BJ (cell line): Measurements from ENCODE around the gene ENGASE. TPM values are rescaled to one million over a fixed set of nuclear protein-coding genes. Genes with fewer than 3 reads are reported as not detected.
A peak's percentile ranks its signal among the peaks of the same experiment; 100 is the strongest.
"Not testable (repeated sequence)": the region's sequence is repeated elsewhere in the genome, so short reads cannot be mapped to it uniquely, and the experiment has no call there.

Experiments
- CTCF ChIA-PET: fragments of 350-600 bp; formaldehyde crosslinking; extraction: SDS; loops from one replicate; lab custom pipeline; 2021; ENCODE audit warnings: antibody characterized with exemption, inconsistent platforms; lab: Yijun Ruan, JAX
- POLR2A ChIA-PET: fragments of 300-600 bp; sonication (Branson Sonifier 250); formaldehyde crosslinking; extraction: SDS; loops from one replicate; lab custom pipeline; 2021; ENCODE audit warnings: antibody characterized with exemption; lab: Charles Lee
- DNase-seq: peaks from one replicate; pipeline ENCODE4 v3.0.0-alpha.2; 2011; ENCODE audit warnings: low read depth
- H3K27me3 ChIP-seq: 2 replicates; pipeline ENCODE4 v1.6.0; 2011; ENCODE audit warnings: low read length; ENCODE audit not compliant: control insufficient read depth, insufficient read depth
- H3K36me3 ChIP-seq: 2 replicates; pipeline ENCODE4 v1.5.1; 2011; ENCODE audit warnings: low read length; ENCODE audit not compliant: control insufficient read depth, insufficient read depth
- H3K4me3 ChIP-seq: 2 replicates; pipeline ENCODE4 v1.5.1; 2011; ENCODE audit warnings: low read depth, mild to moderate bottlenecking, control low read depth, low read length
- polyA plus RNA-seq: library from polyadenylated mRNA; depleted of rRNA; stranded (reverse); fragments of >200 nt; gene quantifications from 2 replicates; pipeline ENCODE4 v1.2.3, GENCODE V29; 2011
- TF ChIP-seq, protein P1 (sequence below): IDR thresholded peaks from 2 replicates; pipeline ENCODE4 v1.5.1; 2011; ENCODE audit warnings: low read depth, mild to moderate bottlenecking, control low read depth, inconsistent platforms, low read length, moderate library complexity; ENCODE audit not compliant: insufficient read depth

ENGASE gene
- polyA plus RNA-seq, 1 experiment, result 7.4 TPM

DNA sequence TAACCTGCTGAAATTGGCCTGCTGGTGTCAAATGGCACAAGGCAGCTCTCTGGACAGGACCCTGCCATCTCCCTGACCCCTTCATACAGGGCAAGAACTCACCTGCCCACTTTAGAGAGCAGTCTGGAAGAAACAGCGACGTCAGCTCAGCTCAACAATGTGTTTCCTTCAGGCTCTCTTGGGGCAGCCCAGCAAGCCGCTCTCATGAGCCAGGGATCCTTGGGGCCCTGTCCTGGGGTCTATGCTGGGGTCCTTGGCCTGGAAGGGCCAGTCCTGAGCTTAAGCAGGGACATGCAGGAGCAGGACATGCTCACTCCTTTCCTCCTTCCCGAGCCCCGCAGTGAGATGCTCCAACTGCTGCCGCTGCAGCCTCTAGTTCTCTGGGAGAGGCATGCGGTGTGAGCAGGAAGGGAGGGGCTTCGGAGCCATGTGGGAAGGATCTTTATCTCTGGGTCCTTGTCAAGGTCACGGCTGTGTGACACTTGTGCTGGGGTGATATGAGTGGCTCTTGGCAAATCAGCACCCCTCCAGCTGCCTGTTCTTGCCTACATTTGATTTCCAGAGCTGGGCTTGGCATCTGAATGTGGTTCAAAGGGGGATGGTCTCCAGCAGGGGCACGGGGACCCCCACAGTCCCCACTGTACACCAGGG, 47.2 kb upstream of the ENGASE start:
- POLR2A ChIA-PET, result no interaction called here
- H3K27me3 ChIP-seq, result no peaks in the 10 kb centered on the region
- no peaks in the 10 kb centered on the region for H3K36me3 ChIP-seq
- no peak for DNase-seq
- TF ChIP-seq, protein P1, sequence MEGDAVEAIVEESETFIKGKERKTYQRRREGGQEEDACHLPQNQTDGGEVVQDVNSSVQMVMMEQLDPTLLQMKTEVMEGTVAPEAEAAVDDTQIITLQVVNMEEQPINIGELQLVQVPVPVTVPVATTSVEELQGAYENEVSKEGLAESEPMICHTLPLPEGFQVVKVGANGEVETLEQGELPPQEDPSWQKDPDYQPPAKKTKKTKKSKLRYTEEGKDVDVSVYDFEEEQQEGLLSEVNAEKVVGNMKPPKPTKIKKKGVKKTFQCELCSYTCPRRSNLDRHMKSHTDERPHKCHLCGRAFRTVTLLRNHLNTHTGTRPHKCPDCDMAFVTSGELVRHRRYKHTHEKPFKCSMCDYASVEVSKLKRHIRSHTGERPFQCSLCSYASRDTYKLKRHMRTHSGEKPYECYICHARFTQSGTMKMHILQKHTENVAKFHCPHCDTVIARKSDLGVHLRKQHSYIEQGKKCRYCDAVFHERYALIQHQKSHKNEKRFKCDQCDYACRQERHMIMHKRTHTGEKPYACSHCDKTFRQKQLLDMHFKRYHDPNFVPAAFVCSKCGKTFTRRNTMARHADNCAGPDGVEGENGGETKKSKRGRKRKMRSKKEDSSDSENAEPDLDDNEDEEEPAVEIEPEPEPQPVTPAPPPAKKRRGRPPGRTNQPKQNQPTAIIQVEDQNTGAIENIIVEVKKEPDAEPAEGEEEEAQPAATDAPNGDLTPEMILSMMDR, result no peak
- CTCF ChIA-PET, result interaction anchor here (0.9 to 4.8 kb wide), 9 partner anchors 10 to 368 kb away, joined by 3 to 37 read pairs (median 6); no protein-coding TSS in a partner anchor
- H3K4me3 ChIP-seq, result no peak overlapping the region

DNA sequence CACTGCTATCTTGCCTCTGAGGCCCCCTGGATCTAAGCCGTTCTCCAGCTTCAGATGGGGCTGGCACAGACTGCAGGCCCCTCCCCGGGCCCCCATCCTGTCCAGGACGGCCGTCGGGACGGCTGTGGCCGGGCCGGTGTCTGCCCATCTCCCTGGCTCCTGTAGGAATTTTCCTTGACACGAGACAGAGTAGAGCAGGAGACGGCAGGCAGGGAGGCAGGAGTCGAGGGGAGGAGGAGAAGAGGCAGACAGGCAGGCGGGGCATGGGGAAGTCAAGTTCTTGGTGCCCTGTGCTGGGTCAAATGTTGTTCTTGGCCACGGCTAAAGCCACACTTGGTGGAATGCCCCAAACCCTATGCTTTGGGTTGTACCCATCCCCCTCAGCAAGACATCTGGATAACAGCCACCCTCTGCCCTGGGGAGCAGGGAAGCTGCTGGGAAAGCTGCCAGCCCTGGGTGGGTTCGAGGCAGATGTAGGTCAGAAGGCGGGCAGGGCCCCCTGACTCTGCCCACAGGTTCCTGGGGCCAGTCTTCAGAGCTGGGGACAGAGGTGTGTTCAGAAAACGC, 46.6 kb upstream of the ENGASE start:
- H3K36me3 ChIP-seq, result no peaks in the 10 kb centered on the region
- ChIA-PET CTCF (interaction anchor here (1.0 to 4.8 kb wide), 10 partner anchors 8 to 367 kb away, joined by 3 to 37 read pairs (median 5); no protein-coding TSS in a partner anchor), POLR2A (no interaction called here)
- no peak for DNase-seq
- H3K27me3 ChIP-seq, result no peaks in the 10 kb centered on the region
- TF ChIP-seq, protein P1, result no peak
- no peak overlapping the region for H3K4me3 ChIP-seq

DNA sequence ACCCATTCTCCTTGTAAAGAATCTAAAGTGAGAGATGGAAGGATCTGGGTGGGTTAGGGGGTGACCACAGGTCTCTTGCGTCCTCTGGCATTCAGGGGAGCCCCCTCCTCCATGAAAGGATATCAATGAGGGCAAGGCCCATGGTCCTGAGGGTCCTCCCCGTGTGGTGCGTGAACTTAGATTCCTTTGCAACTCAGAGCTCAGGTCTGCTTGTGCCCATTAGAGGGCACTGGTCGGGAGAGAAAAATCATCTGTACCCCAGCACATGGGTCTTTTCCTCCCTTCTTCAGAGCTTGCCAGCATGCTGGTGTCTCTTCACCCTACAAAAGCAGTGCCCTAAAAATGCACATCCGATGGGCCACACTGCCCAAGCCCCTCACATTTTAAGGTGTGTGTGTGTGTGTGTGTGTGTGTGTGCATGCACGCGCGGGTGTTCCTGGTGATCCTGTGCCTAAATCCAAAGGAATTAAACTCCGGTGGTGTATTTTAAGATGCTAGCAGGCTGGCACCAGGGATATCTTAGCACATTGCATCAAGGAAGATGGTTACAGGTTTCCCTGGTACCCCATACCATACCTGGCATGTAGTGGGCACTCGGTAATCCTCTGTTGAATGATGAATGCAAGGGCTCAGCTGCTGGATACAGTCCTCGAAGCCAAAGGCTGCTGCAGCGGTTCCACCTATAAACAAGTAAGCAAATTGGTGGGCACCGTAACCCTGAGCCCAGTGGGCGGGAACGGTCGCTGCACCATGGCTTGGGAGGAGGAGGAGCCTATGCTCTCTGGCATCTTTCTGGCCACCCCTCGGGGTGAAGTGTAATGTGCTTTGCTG, 45.9 kb upstream of the ENGASE start:
- Histone ChIP-seq H3K27me3 (no peaks in the 10 kb centered on the region), H3K36me3 (no peaks in the 10 kb centered on the region), H3K4me3 (no peak overlapping the region)
- ChIA-PET CTCF (interaction anchor here (1.0 to 4.8 kb wide), 7 partner anchors 9 to 365 kb away, joined by 3 to 37 read pairs (median 5); no protein-coding TSS in a partner anchor), POLR2A (no interaction called here)
- no peak for DNase-seq
- TF ChIP-seq, protein P1, result peak; percentile 34; the same call in 1 of the 2 replicates

DNA sequence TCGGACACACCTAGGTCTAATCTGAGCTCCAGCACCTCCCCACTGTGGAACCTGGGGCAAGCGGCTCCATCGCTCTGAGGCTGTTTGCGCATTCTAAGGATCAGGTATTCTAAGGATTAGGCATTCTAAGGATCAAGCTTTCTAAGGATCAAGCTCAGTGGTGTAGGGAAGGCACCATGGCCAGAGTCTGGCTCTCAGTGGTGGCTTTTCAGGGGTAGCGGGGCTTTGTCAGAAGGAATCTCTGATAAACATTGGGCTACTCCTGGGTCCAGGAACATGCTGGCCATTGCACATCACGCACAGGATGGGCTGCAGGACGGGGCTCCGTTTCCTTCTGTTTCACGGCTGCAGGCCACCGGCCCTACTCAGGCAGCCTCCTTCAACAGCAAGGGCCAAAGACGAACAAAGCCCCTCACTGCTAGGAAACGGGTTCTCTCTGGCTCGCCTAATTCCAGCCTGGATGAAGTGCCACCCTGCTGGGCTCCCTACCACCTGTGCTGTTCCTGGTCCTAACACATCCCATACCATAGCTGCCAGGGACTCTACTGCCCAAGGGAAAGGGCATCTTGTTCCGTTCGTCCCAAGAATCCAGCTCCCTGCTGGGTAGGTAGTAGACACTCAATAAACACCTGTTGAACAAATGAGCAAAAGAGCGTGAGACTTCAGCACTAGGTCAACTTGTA, 45.2 kb upstream of the ENGASE start:
- Histone ChIP-seq H3K4me3 (no peak overlapping the region), H3K36me3 (no peaks in the 10 kb centered on the region), H3K27me3 (no peaks in the 10 kb centered on the region)
- no peak for DNase-seq
- POLR2A ChIA-PET, result no interaction called here
- CTCF ChIA-PET, result interaction anchor here (0.6 to 4.8 kb wide), 4 partner anchors 15 to 57 kb away, joined by 3 to 37 read pairs (median 4); no protein-coding TSS in a partner anchor
- TF ChIP-seq, protein P1, result no peak

DNA sequence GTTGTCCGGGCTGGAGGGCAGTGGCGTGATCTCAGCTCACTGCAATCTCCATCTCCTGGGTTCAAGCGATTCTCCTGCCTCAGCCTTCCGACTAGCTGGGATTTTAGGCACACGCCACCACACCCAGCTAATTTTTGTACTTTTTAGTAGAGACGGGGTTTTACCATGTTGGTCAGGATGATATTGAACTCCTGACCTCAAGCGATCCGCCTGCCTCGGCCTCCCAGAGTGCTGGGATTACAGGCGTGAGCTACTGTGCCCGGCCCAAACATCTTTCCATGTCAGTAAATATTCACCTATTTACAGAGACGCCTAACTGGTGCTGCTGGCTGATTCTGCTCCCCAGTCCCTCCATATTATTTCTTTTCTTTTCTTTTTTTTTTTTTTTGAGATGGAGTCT, 44.0 kb upstream of the ENGASE start:
- H3K27me3 ChIP-seq, H3K4me3 ChIP-seq, H3K36me3 ChIP-seq, DNase-seq, POLR2A ChIA-PET: not testable (repeated sequence)
- CTCF ChIA-PET, result interaction anchor here (0.6 to 1.5 kb wide), 2 partner anchors 11 to 51 kb away, joined by 3 read pairs; no protein-coding TSS in a partner anchor
